OCI-LY7 (cell line): ENCODE data around the gene KRTAP5-2.
"Not testable (repeated sequence)": the region's sequence is repeated elsewhere in the genome, so short reads cannot be mapped to it uniquely, and the experiment has no call there.

ENCODE experiments used
- CTCF ChIP-seq: fragments of 200-600 bp; sonication (generic); conservative IDR thresholded peaks from 2 replicates; pipeline ENCODE4 v1.5.1; 2014; ENCODE audit warnings: mild to moderate bottlenecking, antibody characterized with exemption, low read length, moderate library complexity, mixed read lengths
- EZH2phosphoT487 ChIP-seq: fragments of 200-600 bp; sonication (generic); IDR thresholded peaks from 2 replicates; pipeline ENCODE4 v1.6.1; 2018; ENCODE audit warnings: low read depth, borderline replicate concordance, mild to moderate bottlenecking, mixed run types, antibody characterized with exemption, low read length, moderate library complexity, mixed read lengths

- not testable (repeated sequence) for TF ChIP-seq CTCF, EZH2phosphoT487
These were observed 9.8 kb upstream of the KRTAP5-2 start for GRCh38 chr11:1607901-1608300.
